ENCODE results near the gene CHRNB1. TPM values are rescaled to one million over a fixed set of nuclear protein-coding genes. Genes with fewer than 3 reads are reported as not detected.

Gene CHRNB1
- total RNA-seq, 2 experiments from 2014 or later = 13.2 to 13.4 TPM

DNA sequence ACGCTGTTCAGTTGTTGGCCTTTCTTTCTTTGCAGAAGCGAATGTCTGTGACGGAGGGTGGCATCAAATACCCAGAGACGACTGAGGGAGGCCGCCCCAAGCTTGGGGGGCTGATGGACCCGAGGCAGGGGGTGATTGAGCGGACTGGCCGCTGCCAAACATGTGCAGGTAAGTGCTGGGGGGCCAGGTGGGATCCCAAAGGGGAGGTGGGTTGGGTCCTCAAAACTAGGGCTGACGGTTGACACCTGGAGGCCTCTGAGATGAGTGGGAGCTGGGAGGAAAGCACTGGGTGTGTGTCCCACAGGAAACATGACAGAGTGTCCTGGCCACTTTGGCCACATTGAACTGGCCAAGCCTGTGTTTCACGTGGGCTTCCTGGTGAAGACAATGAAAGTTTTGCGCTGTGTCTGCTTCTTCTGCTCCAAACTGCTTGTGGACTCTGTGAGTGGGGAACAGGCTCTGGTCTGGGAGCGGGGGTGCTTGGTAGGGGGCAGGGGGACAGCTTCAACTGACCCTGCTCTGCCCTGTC lies 51.1 kb downstream of the CHRNB1 start:
- no peaks in the 10 kb centered on the region; the same call in 1 of the 2 replicates for H4K20me1 ChIP-seq (ENCODE audit: insufficient read depth, low read length)
- DNase-seq (ENCODE audit: low spot score) = no peak
- no peak overlapping the region for H3K27ac ChIP-seq (ENCODE audit: low read depth, low read length, poor library complexity, severe bottlenecking)
- BruUV-seq (replicated peaks) = no TSS peak
- no peak overlapping the region for H3K4me3 ChIP-seq (ENCODE audit: low read depth, low read length, poor library complexity, severe bottlenecking)
- intact Hi-C loops (cut with micrococcal nuclease; ENCODE audit: unreplicated experiment) = no loop called here
- ChIA-PET POLR2A (no interaction called here), CTCF (ENCODE audit: unreplicated experiment) (no interaction called here)
- no peaks in the 10 kb centered on the region for H3K9me2 ChIP-seq (ENCODE audit: insufficient read depth, low read length)
- TF ChIP-seq CTCF (conservative IDR thresholded peaks at IDR 0.05; ENCODE audit: low read length) = no peak
- no peak for TF ChIP-seq EZH2phosphoT487 (IDR thresholded peaks at IDR 0.05; ENCODE audit: borderline replicate concordance, low read depth, low read length)
- H3K79me2 ChIP-seq (ENCODE audit: insufficient read depth, low read depth, low read length) = peaks cover 52% of the 10 kb centered on the region
- H3K4me1 ChIP-seq (ENCODE audit: insufficient read depth, low read length, poor library complexity, severe bottlenecking) = no peaks in the 10 kb centered on the region
- H3K36me3 ChIP-seq (ENCODE audit: insufficient read depth, low read length) = peaks cover 94% of the 10 kb centered on the region
- no peak overlapping the region for H2AFZ ChIP-seq (ENCODE audit: low read length)
- H3K4me2 ChIP-seq (ENCODE audit: low read length) = no peak overlapping the region
- H3K9me3 ChIP-seq (ENCODE audit: low read length) = no peaks in the 10 kb centered on the region

DNA sequence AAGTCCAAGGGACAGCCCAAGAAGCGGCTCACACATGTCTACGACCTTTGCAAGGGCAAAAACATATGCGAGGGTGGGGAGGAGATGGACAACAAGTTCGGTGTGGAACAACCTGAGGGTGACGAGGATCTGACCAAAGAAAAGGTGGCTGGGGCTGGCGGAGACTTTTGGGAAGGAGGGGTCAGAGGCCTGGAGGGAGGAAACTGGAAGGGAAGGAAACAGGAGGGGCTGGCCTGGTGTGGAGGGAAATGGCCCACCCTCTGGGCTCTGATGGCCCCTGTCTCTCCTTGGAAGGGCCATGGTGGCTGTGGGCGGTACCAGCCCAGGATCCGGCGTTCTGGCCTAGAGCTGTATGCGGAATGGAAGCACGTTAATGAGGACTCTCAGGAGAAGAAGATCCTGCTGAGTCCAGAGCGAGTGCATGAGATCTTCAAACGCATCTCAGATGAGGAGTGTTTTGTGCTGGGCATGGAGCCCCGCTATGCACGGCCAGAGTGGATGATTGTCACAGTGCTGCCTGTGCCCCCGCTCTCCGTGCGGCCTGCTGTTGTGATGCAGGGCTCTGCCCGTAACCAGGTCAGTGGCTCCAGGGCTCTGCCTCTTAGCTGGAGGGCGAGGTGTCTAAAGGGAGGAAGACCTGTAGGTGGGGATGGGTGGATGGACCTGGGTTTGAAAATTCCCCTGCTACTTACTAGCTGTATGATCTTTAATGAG lies 51.8 kb downstream of the CHRNB1 start:
- ChIA-PET CTCF (ENCODE audit: unreplicated experiment) (no interaction called here), POLR2A (no interaction called here)

More for the DNA sequence above, 51.8 kb downstream of the CHRNB1 start:
- H3K9me3 ChIP-seq (ENCODE audit: low read length) = no peaks in the 10 kb centered on the region
- H3K27ac ChIP-seq (ENCODE audit: low read depth, low read length, poor library complexity, severe bottlenecking) = no peak overlapping the region
- peaks cover 45% of the 10 kb centered on the region for H3K79me2 ChIP-seq (ENCODE audit: insufficient read depth, low read depth, low read length)
- H2AFZ ChIP-seq (ENCODE audit: low read length) = no peak overlapping the region
- H3K4me3 ChIP-seq (ENCODE audit: low read depth, low read length, poor library complexity, severe bottlenecking) = no peak overlapping the region
- TF ChIP-seq CTCF (conservative IDR thresholded peaks at IDR 0.05; ENCODE audit: low read length) (no peak), EZH2phosphoT487 (IDR thresholded peaks at IDR 0.05; ENCODE audit: borderline replicate concordance, low read depth, low read length) (no peak)
- no peaks in the 10 kb centered on the region; the same call in 1 of the 2 replicates for H4K20me1 ChIP-seq (ENCODE audit: insufficient read depth, low read length)
- no peaks in the 10 kb centered on the region for H3K9me2 ChIP-seq (ENCODE audit: insufficient read depth, low read length)
- no peaks in the 10 kb centered on the region for H3K4me1 ChIP-seq (ENCODE audit: insufficient read depth, low read length, poor library complexity, severe bottlenecking)
- no peak overlapping the region for H3K4me2 ChIP-seq (ENCODE audit: low read length)
- BruUV-seq (replicated peaks) = TSS peak; percentile 79
- DNase-seq (ENCODE audit: low spot score) = no peak
- H3K36me3 ChIP-seq (ENCODE audit: insufficient read depth, low read length) = peaks cover 94% of the 10 kb centered on the region
- intact Hi-C loops (cut with micrococcal nuclease; ENCODE audit: unreplicated experiment) = no loop called here

All from OCI-LY7 (cell line).